Measurements from ENCODE around the gene TDRKH.

DNA sequence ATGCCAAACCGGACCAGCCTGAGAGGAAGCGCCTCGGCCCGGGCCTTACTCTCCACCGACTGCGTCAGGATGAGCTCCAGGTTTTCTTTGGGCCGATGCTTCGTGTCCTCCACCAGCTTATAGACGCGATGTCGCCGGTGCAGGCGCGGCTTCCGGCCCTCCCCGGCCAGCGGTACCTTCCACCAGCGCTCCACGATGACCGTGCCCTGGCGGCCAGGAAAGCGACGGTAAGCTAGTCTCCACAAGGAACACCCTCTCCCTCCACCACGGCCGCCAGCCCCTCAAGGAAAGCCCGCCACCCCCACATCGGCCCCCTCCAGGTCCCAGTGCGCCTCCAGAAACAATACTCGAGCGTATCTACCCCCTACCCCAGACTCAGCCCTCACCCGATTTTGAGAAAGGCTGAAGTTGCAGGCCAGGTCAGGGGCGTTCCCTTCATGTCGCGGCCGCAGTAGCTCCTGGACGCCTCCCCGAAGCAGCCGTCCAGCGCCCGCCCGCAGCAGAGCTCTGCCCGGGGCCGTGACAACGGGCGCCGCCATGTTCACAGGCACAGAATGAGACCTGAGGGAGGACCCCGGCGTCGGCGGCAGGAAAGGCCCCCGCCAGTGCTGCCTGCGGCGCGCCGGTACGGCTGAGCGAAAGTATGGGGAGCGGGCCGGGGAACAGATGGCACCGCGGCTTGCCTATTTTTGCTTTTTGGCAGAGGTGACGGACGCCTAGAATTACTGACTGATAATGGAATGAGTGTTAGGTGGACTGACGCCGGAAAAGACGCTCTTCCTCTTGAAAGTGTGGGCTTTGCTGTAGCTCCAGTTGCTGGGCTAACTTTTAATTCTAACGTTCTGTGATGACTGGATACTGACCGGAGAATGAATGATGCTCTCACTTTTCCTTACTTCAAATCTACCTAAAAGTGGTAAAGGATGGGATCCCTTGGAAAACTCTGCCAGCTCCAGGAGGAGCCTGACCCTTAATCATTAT is 27.1 kb downstream of the TDRKH start, which contains the start of gene MRPL9:
- TF ChIP-seq, protein P1, sequence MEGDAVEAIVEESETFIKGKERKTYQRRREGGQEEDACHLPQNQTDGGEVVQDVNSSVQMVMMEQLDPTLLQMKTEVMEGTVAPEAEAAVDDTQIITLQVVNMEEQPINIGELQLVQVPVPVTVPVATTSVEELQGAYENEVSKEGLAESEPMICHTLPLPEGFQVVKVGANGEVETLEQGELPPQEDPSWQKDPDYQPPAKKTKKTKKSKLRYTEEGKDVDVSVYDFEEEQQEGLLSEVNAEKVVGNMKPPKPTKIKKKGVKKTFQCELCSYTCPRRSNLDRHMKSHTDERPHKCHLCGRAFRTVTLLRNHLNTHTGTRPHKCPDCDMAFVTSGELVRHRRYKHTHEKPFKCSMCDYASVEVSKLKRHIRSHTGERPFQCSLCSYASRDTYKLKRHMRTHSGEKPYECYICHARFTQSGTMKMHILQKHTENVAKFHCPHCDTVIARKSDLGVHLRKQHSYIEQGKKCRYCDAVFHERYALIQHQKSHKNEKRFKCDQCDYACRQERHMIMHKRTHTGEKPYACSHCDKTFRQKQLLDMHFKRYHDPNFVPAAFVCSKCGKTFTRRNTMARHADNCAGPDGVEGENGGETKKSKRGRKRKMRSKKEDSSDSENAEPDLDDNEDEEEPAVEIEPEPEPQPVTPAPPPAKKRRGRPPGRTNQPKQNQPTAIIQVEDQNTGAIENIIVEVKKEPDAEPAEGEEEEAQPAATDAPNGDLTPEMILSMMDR (IDR thresholded peaks at IDR 0.05), result no peak
- peak; percentile 35 to 62 (median 50) for TF ChIP-seq POLR2AphosphoS5 (IDR thresholded peaks at IDR 0.05)

Data from breast epithelium (tissue), 3 donors.